ENCODE measurements around the gene ARPC1A.
"Not testable (repeated sequence)": the region's sequence is repeated elsewhere in the genome, so short reads cannot be mapped to it uniquely, and the experiment has no call there.

ARPC1A gene

GRCh38 chr7:99324559-99324958 lies 1.1 kb upstream of the ARPC1A start:
- Histone ChIP-seq H3K27ac (ENCODE audit: low read depth, low read length, poor library complexity, severe bottlenecking) (no peak overlapping the region), H2AFZ (ENCODE audit: low read length) (no peak overlapping the region), H3K79me2 (ENCODE audit: insufficient read depth, low read length) (peaks cover 34% of the 10 kb centered on the region), H3K9ac (ENCODE audit: low read length) (peak overlapping the region; percentile 97), H3K36me3 (ENCODE audit: insufficient read depth, low read length) (peaks cover 6% of the 10 kb centered on the region), H3K4me2 (ENCODE audit: low read length) (peak overlapping the region; percentile 95), H3F3A (ENCODE audit: insufficient read depth, low read length) (no peaks in the 10 kb centered on the region), H4K20me1 (ENCODE audit: insufficient read depth, low read length) (no peaks in the 10 kb centered on the region), H3K4me3 (ENCODE audit: low read depth, low read length, poor library complexity, severe bottlenecking) (peak overlapping the region; percentile 83), H3K27me3 (ENCODE audit: insufficient read depth, low read length) (no peaks in the 10 kb centered on the region), H3K4me1 (ENCODE audit: insufficient read depth, low read length, severe bottlenecking) (peaks cover 37% of the 10 kb centered on the region), H3K9me3 (ENCODE audit: low read length) (no peaks in the 10 kb centered on the region), H3K9me2 (ENCODE audit: low read depth, low read length) (no peaks in the 10 kb centered on the region)
- TF ChIP-seq CTCF (IDR thresholded peaks at IDR 0.05; ENCODE audit: low read length), result no peak
- no peak for TF ChIP-seq EZH2 (IDR thresholded peaks at IDR 0.05; ENCODE audit: borderline replicate concordance, low read length)

- H3K4me3 ChIP-seq (ENCODE audit: low read depth, low read length, poor library complexity, severe bottlenecking), result peak overlapping the region; percentile 83
- peaks cover 42% of the 10 kb centered on the region for H3K4me1 ChIP-seq (ENCODE audit: insufficient read depth, low read length, severe bottlenecking)
- H3K36me3 ChIP-seq (ENCODE audit: insufficient read depth, low read length), result peaks cover 6% of the 10 kb centered on the region; the same call in 1 of the 2 replicates
- TF ChIP-seq CTCF (IDR thresholded peaks at IDR 0.05; ENCODE audit: low read length), result no peak
- no peak for TF ChIP-seq EZH2 (IDR thresholded peaks at IDR 0.05; ENCODE audit: borderline replicate concordance, low read length)
- H4K20me1 ChIP-seq (ENCODE audit: insufficient read depth, low read length), result no peaks in the 10 kb centered on the region
- no peaks in the 10 kb centered on the region for H3F3A ChIP-seq (ENCODE audit: insufficient read depth, low read length)
- H3K79me2 ChIP-seq (ENCODE audit: insufficient read depth, low read length), result peaks cover 39% of the 10 kb centered on the region
- H3K4me2 ChIP-seq (ENCODE audit: low read length), result peak overlapping the region; percentile 95
- no peak overlapping the region for H3K27ac ChIP-seq (ENCODE audit: low read depth, low read length, poor library complexity, severe bottlenecking)
- no peaks in the 10 kb centered on the region for H3K9me2 ChIP-seq (ENCODE audit: low read depth, low read length)
- no peak overlapping the region for H2AFZ ChIP-seq (ENCODE audit: low read length)
- H3K27me3 ChIP-seq (ENCODE audit: insufficient read depth, low read length), result no peaks in the 10 kb centered on the region
- H3K9ac ChIP-seq (ENCODE audit: low read length), result peak overlapping the region; percentile 97
- H3K9me3 ChIP-seq (ENCODE audit: low read length), result no peaks in the 10 kb centered on the region
Measured at GRCh38 chr7:99325001-99325493, 651 bp upstream of the ARPC1A start.

- Histone ChIP-seq H3K4me3 (ENCODE audit: low read depth, low read length, poor library complexity, severe bottlenecking) (peak overlapping the region; percentile 83), H3K4me1 (ENCODE audit: insufficient read depth, low read length, severe bottlenecking) (peaks cover 45% of the 10 kb centered on the region), H3K9ac (ENCODE audit: low read length) (peak overlapping the region; percentile 97), H3K27ac (ENCODE audit: low read depth, low read length, poor library complexity, severe bottlenecking) (peak overlapping the region; percentile 0), H3F3A (ENCODE audit: insufficient read depth, low read length) (no peaks in the 10 kb centered on the region), H2AFZ (ENCODE audit: low read length) (no peak overlapping the region), H3K27me3 (ENCODE audit: insufficient read depth, low read length) (no peaks in the 10 kb centered on the region), H3K9me2 (ENCODE audit: low read depth, low read length) (no peaks in the 10 kb centered on the region), H4K20me1 (ENCODE audit: insufficient read depth, low read length) (no peaks in the 10 kb centered on the region), H3K36me3 (ENCODE audit: insufficient read depth, low read length) (peaks cover 15% of the 10 kb centered on the region; the same call in 1 of the 2 replicates), H3K9me3 (ENCODE audit: low read length) (no peaks in the 10 kb centered on the region), H3K4me2 (ENCODE audit: low read length) (peak overlapping the region; percentile 95), H3K79me2 (ENCODE audit: insufficient read depth, low read length) (peaks cover 53% of the 10 kb centered on the region)
- no peak for TF ChIP-seq CTCF (IDR thresholded peaks at IDR 0.05; ENCODE audit: low read length)
- no peak for TF ChIP-seq EZH2 (IDR thresholded peaks at IDR 0.05; ENCODE audit: borderline replicate concordance, low read length)
Measured at GRCh38 chr7:99326408-99326782, 697 bp downstream of the ARPC1A start.

GRCh38 chr7:99330314-99330961 lies 4.7 kb downstream of the ARPC1A start:
- Histone ChIP-seq H3K36me3 (ENCODE audit: insufficient read depth, low read length) (peaks cover 41% of the 10 kb centered on the region), H3K4me1 (ENCODE audit: insufficient read depth, low read length, severe bottlenecking) (peaks cover 36% of the 10 kb centered on the region), H3K79me2 (ENCODE audit: insufficient read depth, low read length) (peaks cover 67% of the 10 kb centered on the region)
- not testable (repeated sequence) for H3K4me3 ChIP-seq (ENCODE audit: low read depth, low read length, poor library complexity, severe bottlenecking); H3K9me2 ChIP-seq (ENCODE audit: low read depth, low read length); H3K9ac ChIP-seq (ENCODE audit: low read length); H3K27me3 ChIP-seq (ENCODE audit: insufficient read depth, low read length); H3K4me2 ChIP-seq (ENCODE audit: low read length); H4K20me1 ChIP-seq (ENCODE audit: insufficient read depth, low read length); H3K9me3 ChIP-seq (ENCODE audit: low read length); H2AFZ ChIP-seq (ENCODE audit: low read length); H3K27ac ChIP-seq (ENCODE audit: low read depth, low read length, poor library complexity, severe bottlenecking); H3F3A ChIP-seq (ENCODE audit: insufficient read depth, low read length)

All from OCI-LY1 (cell line).